Measurements from ENCODE around the gene FKBP15. TPM values are rescaled to one million over a fixed set of nuclear protein-coding genes. Genes with fewer than 3 reads are reported as not detected.

Gene FKBP15
- total and polyA plus RNA-seq, 2 of the 4 experiments (the other 2 are of a cell fraction) = 20.4 to 25.5 TPM

DNA sequence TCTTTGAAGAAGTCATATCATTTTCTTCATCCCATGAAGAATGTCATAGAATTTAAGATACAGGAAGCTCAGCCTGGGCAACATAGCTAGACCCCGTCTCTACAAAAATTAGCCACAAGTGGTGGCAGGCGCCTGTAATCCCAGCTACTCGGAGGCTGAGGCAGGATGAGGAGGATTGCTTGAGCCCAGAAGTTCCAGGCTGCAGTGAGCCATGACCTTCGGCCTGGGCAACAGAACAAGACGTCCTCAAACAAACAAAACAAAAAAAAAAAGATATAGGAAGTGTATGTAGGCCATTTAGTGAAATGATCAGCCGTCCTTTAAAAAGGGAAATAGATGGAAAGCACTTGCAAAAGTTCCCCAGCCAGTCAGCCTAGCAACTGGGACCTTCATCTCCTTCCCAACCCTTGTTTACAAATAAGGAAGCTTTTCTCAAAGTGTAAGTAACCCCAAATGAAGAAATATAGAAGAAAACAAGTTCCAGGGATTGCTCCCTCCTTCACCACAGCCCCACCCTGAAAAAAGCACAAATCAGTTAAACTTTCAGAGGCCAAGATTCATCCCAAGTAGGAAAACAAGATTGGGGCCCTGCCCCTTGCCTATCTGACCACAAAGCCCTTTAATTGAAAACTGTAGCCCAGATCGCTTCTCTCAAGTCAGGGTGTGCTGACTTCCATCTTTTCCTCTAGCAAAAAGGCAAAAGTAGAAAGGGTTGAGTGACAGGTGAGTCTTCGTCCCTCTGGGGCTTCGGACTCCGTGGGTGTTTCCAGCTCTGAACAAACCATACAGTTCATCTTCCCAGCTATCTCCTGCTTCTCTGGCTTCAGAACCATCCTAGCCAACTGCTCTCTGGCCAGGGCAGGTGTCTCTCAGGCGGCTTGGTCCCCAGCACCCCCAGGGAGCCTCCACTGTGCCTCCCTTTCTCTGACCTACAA, 69.1 kb downstream of the FKBP15 start:
- H3K56ac ChIP-seq (ENCODE audit: extremely low read depth, insufficient read depth, low read length) = 0 out of 2 replicates have a peak overlapping the region, but pooled peaks have one; percentile 65
- POLR2A ChIA-PET (ENCODE audit: unreplicated experiment) = no interaction called here
- peak overlapping the region; percentile 91 for H3K4me3 ChIP-seq (ENCODE audit: insufficient read depth, low read depth, low read length)
- H3K9ac ChIP-seq (ENCODE audit: low read depth, low read length) = no peak overlapping the region
- DNase-seq (no peak), ATAC-seq (ENCODE audit: low read depth) (no peak)
- H3K23ac ChIP-seq (ENCODE audit: low read depth, low read length) = peak overlapping the region; percentile 91
- H4K8ac ChIP-seq (ENCODE audit: low read depth in 2 of 2, low read length in 2 of 2) = peak overlapping the region in 1 of 2 experiments; percentile 15; a peak in 1 of 4 replicates
- no peak overlapping the region for H2BK15ac ChIP-seq (ENCODE audit: low read depth, low read length)
- H4K5ac ChIP-seq (ENCODE audit: low read depth, low read length) = no peak overlapping the region
- intact Hi-C loops (cut with micrococcal nuclease) (no loop called here), in situ Hi-C loops (cut with MboI; ENCODE audit: low sequenced_read_pairs) (no loop called here), dilution Hi-C loops (cut with HindIII; ENCODE audit: low sequenced_read_pairs, unreplicated experiment) (no loop called here)
- H3K27me3 ChIP-seq (ENCODE audit: control insufficient read depth, insufficient read depth, low read length) = peaks cover 5% of the 10 kb centered on the region; the same call in 1 of the 2 replicates
- H4K91ac ChIP-seq (ENCODE audit: insufficient read depth, low read depth, low read length) = no peak overlapping the region
- no peak overlapping the region for H3K4ac ChIP-seq (ENCODE audit: low read depth, low read length)
- WGBS, 2 experiments (ENCODE audit: extremely low coverage in 2 of 2, insufficient read length in 1 of 2) = no CpG with 5 or more reads among the region's 11 CpGs
- no peak overlapping the region for H2BK120ac ChIP-seq (ENCODE audit: low read depth, low read length)
- H3K36me3 ChIP-seq (ENCODE audit: control insufficient read depth, insufficient read depth, low read length) = no peaks in the 10 kb centered on the region
- H3K4me2 ChIP-seq (ENCODE audit: low read depth, low read length) = peak overlapping the region; percentile 94
- BruUV-seq (replicated peaks) = no TSS peak
- no peak overlapping the region for H2BK5ac ChIP-seq (ENCODE audit: low read depth, low read length, poor library complexity, severe bottlenecking)
- H3K9me3 ChIP-seq (ENCODE audit: control insufficient read depth, insufficient read depth, low read length) = no peaks in the 10 kb centered on the region
- H3K14ac ChIP-seq (replicated peaks; ENCODE audit: low read depth, low read length) = no peak overlapping the region
- peak overlapping the region; percentile 96 for H2AFZ ChIP-seq (replicated peaks; ENCODE audit: low read length, poor library complexity)
- peaks cover 2% of the 10 kb centered on the region; the same call in 1 of the 2 replicates for H3K9me1 ChIP-seq (ENCODE audit: insufficient read depth, low read length)
- H4K20me1 ChIP-seq (ENCODE audit: insufficient read depth, low read length) = peaks cover 3% of the 10 kb centered on the region; the same call in 1 of the 2 replicates
- peaks cover 0 to 19% of the 10 kb centered on the region in 2 experiments; a peak in 2 of 4 replicates for H3K79me1 ChIP-seq (ENCODE audit: low read depth in 1 of 2, low read length in 2 of 2)
- CTCF ChIA-PET = interaction anchor here (0.6 to 1.0 kb wide), 2 partner anchors 24 to 233 kb away, joined by 3 read pairs; no protein-coding TSS in a partner anchor
- H3K27ac ChIP-seq (ENCODE audit: insufficient read depth, low read length) = no peak overlapping the region
- H2AK9ac ChIP-seq (replicated peaks; ENCODE audit: low read depth, low read length, poor library complexity) = no peak overlapping the region
- no peak overlapping the region for H2AK5ac ChIP-seq (ENCODE audit: low read depth, low read length)
- H3K4me1 ChIP-seq (ENCODE audit: control insufficient read depth, insufficient read depth, low read length) = peaks cover 6% of the 10 kb centered on the region; the same call in 1 of the 2 replicates
- TF ChIP-seq MAFK (IDR thresholded peaks at IDR 0.05; ENCODE audit: low read depth, low read length) (no peak), FOS (IDR thresholded peaks at IDR 0.05; ENCODE audit: low read depth, low read length) (no peak), BHLHE40 (IDR thresholded peaks at IDR 0.05; ENCODE audit: low read depth, low read length) (no peak)
- TF ChIP-seq, protein P1, sequence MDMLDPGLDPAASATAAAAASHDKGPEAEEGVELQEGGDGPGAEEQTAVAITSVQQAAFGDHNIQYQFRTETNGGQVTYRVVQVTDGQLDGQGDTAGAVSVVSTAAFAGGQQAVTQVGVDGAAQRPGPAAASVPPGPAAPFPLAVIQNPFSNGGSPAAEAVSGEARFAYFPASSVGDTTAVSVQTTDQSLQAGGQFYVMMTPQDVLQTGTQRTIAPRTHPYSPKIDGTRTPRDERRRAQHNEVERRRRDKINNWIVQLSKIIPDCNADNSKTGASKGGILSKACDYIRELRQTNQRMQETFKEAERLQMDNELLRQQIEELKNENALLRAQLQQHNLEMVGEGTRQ (IDR thresholded peaks at IDR 0.05; ENCODE audit: low read depth, low read length) = no peak
- no peak overlapping the region for H3K18ac ChIP-seq (ENCODE audit: low read depth, low read length)
- H2BK20ac ChIP-seq (ENCODE audit: low read depth, low read length) = no peak overlapping the region

Measured in IMR-90 (cell line).